ENCODE data around the gene CLTRN. TPM values are rescaled to one million over a fixed set of nuclear protein-coding genes. Genes with fewer than 3 reads are reported as not detected.

Gene CLTRN
- total RNA-seq, 1 experiment from 2014 or later, result 0.10 TPM

GRCh38 chrX:15694941-15695451, 30.4 kb upstream of the CLTRN start:
- ATAC-seq (no peak), DNase-seq (ENCODE audit: low read depth, low spot score) (no peak)
- CTCF ChIA-PET, result no interaction called here
- 0 out of 2 replicates have a peak, but pooled peaks cover under 1% of the 10 kb centered on the region for H3K36me3 ChIP-seq (ENCODE audit: control insufficient read depth, insufficient read depth, low read length)
- intact Hi-C loops (cut with micrococcal nuclease; ENCODE audit: unreplicated experiment) (no loop called here), in situ Hi-C loops (cut with HindIII; ENCODE audit: low pct_unique_long_range_greater_than_20kb, low sequenced_read_pairs) (no loop called here)
- POLR2A ChIA-PET, result no interaction called here
- no peak for TF ChIP-seq TCF7L2 (IDR thresholded peaks at IDR 0.05; ENCODE audit: low read depth, low read length)
- TF ChIP-seq REST (IDR thresholded peaks at IDR 0.05; ENCODE audit: insufficient read depth in 1 of 2, low read depth in 2 of 2, low read length in 1 of 2), result no peak
- TF ChIP-seq POLR2AphosphoS5 (IDR thresholded peaks at IDR 0.05; ENCODE audit: low read depth, low read length), result no peak
- no peak for TF ChIP-seq CTCF (IDR thresholded peaks at IDR 0.05)
- no peak for TF ChIP-seq SIN3A (IDR thresholded peaks at IDR 0.05; ENCODE audit: borderline replicate concordance, insufficient read depth, low read depth, low read length)
- H3K9me3 ChIP-seq (ENCODE audit: control insufficient read depth, insufficient read depth, low read depth, low read length), result no peaks in the 10 kb centered on the region
- no peaks in the 10 kb centered on the region for H3K27me3 ChIP-seq (ENCODE audit: control insufficient read depth, insufficient read depth, low read length)
- no peak overlapping the region for H3K27ac ChIP-seq (ENCODE audit: low read length)
- H3K4me1 ChIP-seq (ENCODE audit: control insufficient read depth, insufficient read depth, low read length), result no peaks in the 10 kb centered on the region
- no peak overlapping the region for H3K4me3 ChIP-seq (ENCODE audit: low read depth in 2 of 2, low read length in 2 of 2)
- BruUV-seq (replicated peaks), result no TSS peak

GRCh38 chrX:15686818-15687685, 22.4 kb upstream of the CLTRN start:
- BruUV-seq (replicated peaks), result no TSS peak
- 0 out of 2 replicates have a peak, but pooled peaks cover 4% of the 10 kb centered on the region for H3K36me3 ChIP-seq (ENCODE audit: control insufficient read depth, insufficient read depth, low read length)
- CTCF ChIA-PET, result no interaction called here
- in situ Hi-C loops (cut with HindIII; ENCODE audit: low pct_unique_long_range_greater_than_20kb, low sequenced_read_pairs) (no loop called here), intact Hi-C loops (cut with micrococcal nuclease; ENCODE audit: unreplicated experiment) (loop anchor here (10.0 kb wide), 1 partner anchor 192 kb away; the partner anchor contains the start of gene PIR)
- H3K27ac ChIP-seq (ENCODE audit: low read length), result no peak overlapping the region
- H3K4me1 ChIP-seq (ENCODE audit: control insufficient read depth, insufficient read depth, low read length), result no peaks in the 10 kb centered on the region
- DNase-seq (ENCODE audit: low read depth, low spot score) (no peak), ATAC-seq (no peak)
- H3K4me3 ChIP-seq (ENCODE audit: low read depth in 2 of 2, low read length in 2 of 2), result no peak overlapping the region
- no peak for TF ChIP-seq SIN3A (IDR thresholded peaks at IDR 0.05; ENCODE audit: borderline replicate concordance, insufficient read depth, low read depth, low read length)
- peak; percentile 80 for TF ChIP-seq CTCF (IDR thresholded peaks at IDR 0.05)
- no peak for TF ChIP-seq POLR2AphosphoS5 (IDR thresholded peaks at IDR 0.05; ENCODE audit: low read depth, low read length)
- TF ChIP-seq TCF7L2 (IDR thresholded peaks at IDR 0.05; ENCODE audit: low read depth, low read length), result no peak
- H3K27me3 ChIP-seq (ENCODE audit: control insufficient read depth, insufficient read depth, low read length), result no peaks in the 10 kb centered on the region
- H3K9me3 ChIP-seq (ENCODE audit: control insufficient read depth, insufficient read depth, low read depth, low read length), result no peaks in the 10 kb centered on the region
- POLR2A ChIA-PET, result no interaction called here

All from Panc1 (cell line).